Neural progenitor cell (in vitro differentiated cells): ENCODE measurements around the gene SLC37A1. TPM values are rescaled to one million over a fixed set of nuclear protein-coding genes. Genes with fewer than 3 reads are reported as not detected.

Experiments
- DNase-seq: peaks from one replicate; pipeline ENCODE4 v3.0.0-alpha.2; 2016; ENCODE audit warnings: low spot score
- H2AFZ ChIP-seq: fragments of 200-600 bp; sonication (generic); replicated peaks from 2 replicates; pipeline ENCODE4 v1.6.1; 2016; ENCODE audit warnings: antibody characterized with exemption
- H3F3A ChIP-seq: fragments of 200-600 bp; sonication (generic); 2 replicates; pipeline ENCODE4 v1.6.1; 2016; ENCODE audit warnings: antibody characterized with exemption, low read depth
- H3K27ac ChIP-seq: fragments of 200-600 bp; sonication (generic); 2 replicates; pipeline ENCODE4 v1.5.1; 2016; ENCODE audit warnings: mild to moderate bottlenecking
- H3K27me3 ChIP-seq: fragments of 200-600 bp; sonication (generic); 2 replicates; pipeline ENCODE4 v1.6.1; 2016; ENCODE audit warnings: mild to moderate bottlenecking, moderate library complexity
- H3K36me3 ChIP-seq: fragments of 200-600 bp; sonication (generic); 2 replicates; pipeline ENCODE4 v1.5.1; 2016
- H3K4me1 ChIP-seq: fragments of 200-600 bp; sonication (generic); 2 replicates; pipeline ENCODE4 v1.6.1; 2016; ENCODE audit warnings: mixed run types
- H3K4me2 ChIP-seq: fragments of 200-600 bp; sonication (generic); 2 replicates; pipeline ENCODE4 v1.6.1; 2016
- H3K4me3 ChIP-seq: fragments of 200-600 bp; sonication (generic); 2 replicates; pipeline ENCODE4 v1.5.1; 2016
- H3K79me2 ChIP-seq: fragments of 200-600 bp; sonication (generic); 2 replicates; pipeline ENCODE4 v1.6.1; 2016; ENCODE audit warnings: low read depth
- H3K9ac ChIP-seq: fragments of 200-600 bp; sonication (generic); 2 replicates; pipeline ENCODE4 v1.6.1; 2016
- H3K9me3 ChIP-seq: fragments of 200-600 bp; sonication (generic); 2 replicates; pipeline ENCODE4 v1.5.1; 2016; ENCODE audit warnings: low read depth
- H4K20me1 ChIP-seq: fragments of 200-600 bp; sonication (generic); 2 replicates; pipeline ENCODE4 v1.6.1; 2016; ENCODE audit warnings: low read depth
- H3K27ac Mint-ChIP-seq: 3 replicates; pipeline ENCODE4 v1.8.0; 2021; ENCODE audit warnings: mixed read lengths
- H3K27me3 Mint-ChIP-seq: 2 replicates; pipeline ENCODE4 v1.8.0; 2022; ENCODE audit warnings: low read depth, mild to moderate bottlenecking, inconsistent platforms, moderate library complexity, mixed read lengths; ENCODE audit not compliant: insufficient read depth
- H3K36me3 Mint-ChIP-seq: 3 replicates; pipeline ENCODE4 v1.8.0; 2021; ENCODE audit warnings: mixed read lengths
- H3K4me1 Mint-ChIP-seq: 3 replicates; pipeline ENCODE4 v1.8.0; 2021; ENCODE audit warnings: mixed read lengths
- H3K4me3 Mint-ChIP-seq: 3 replicates; pipeline ENCODE4 v1.8.0; 2021; ENCODE audit warnings: mild to moderate bottlenecking, moderate library complexity, mixed read lengths
- H3K9me3 Mint-ChIP-seq: 3 replicates; pipeline ENCODE4 v1.8.0; 2020; ENCODE audit warnings: mixed read lengths
- CTCF ChIP-seq: fragments of 200-600 bp; sonication (generic); IDR thresholded peaks from 2 replicates; pipeline ENCODE4 v1.5.1; 2017; ENCODE audit warnings: antibody characterized with exemption, mild to moderate bottlenecking
- EZH2 ChIP-seq: fragments of 200-600 bp; sonication (generic); IDR thresholded peaks from 2 replicates; pipeline ENCODE4 v1.6.1; 2017; ENCODE audit warnings: antibody characterized with exemption, mild to moderate bottlenecking, moderate library complexity
- EZH2phosphoT487 ChIP-seq: fragments of 200-600 bp; sonication (generic); IDR thresholded peaks from 2 replicates; pipeline ENCODE4 v1.6.1; 2017; ENCODE audit warnings: antibody characterized with exemption
- total RNA-seq: library from RNA; depleted of rRNA; stranded (reverse); fragments of >200 nt; gene quantifications from 2 replicates; pipeline ENCODE4 v1.2.3, GENCODE V29; 2015; ENCODE audit warnings: low replicate concordance

The SLC37A1 gene
- total RNA-seq, 1 donor from 2014 or later: 1.2 TPM

DNA sequence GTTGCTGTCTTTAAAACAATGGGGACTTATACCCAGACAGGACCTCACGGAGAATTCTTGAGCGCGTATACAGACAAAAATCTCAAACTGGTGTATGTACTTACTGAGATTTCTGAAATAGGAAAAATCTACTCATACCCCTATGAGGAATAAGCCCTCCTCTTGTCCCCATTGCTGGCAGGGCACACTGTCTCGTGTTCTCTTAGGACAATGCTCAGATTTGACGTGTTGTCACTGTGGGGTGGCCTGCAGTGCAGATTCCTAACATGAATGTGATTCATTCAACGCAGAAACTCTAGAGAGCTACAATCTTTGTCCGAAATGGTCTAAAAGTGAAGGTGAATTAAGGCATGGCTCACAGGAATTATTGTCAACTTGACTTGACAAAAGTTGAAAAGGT, 108.6 kb downstream of the SLC37A1 start:
- Mint-ChIP-seq H3K4me1 (peaks cover 48% of the 10 kb centered on the region), H3K4me3 (no peak overlapping the region), H3K9me3 (peaks cover 4% of the 10 kb centered on the region), H3K27ac (peak overlapping the region; percentile 53), H3K36me3 (no peaks in the 10 kb centered on the region), H3K27me3 (peaks cover 16% of the 10 kb centered on the region)
- no peaks in the 10 kb centered on the region for H3K9me3 ChIP-seq
- no peak for TF ChIP-seq EZH2
- TF ChIP-seq CTCF: no peak
- no peak for TF ChIP-seq EZH2phosphoT487
- H4K20me1 ChIP-seq: no peaks in the 10 kb centered on the region
- H3K36me3 ChIP-seq: no peaks in the 10 kb centered on the region
- H3K9ac ChIP-seq: no peak overlapping the region
- no peak for DNase-seq
- no peaks in the 10 kb centered on the region for H3F3A ChIP-seq
- no peaks in the 10 kb centered on the region for H3K79me2 ChIP-seq
- no peaks in the 10 kb centered on the region for H3K27me3 ChIP-seq
- H3K27ac ChIP-seq: no peak overlapping the region
- H3K4me2 ChIP-seq: no peak overlapping the region
- H3K4me3 ChIP-seq: no peak overlapping the region
- H3K4me1 ChIP-seq: peaks cover 15% of the 10 kb centered on the region
- no peak overlapping the region for H2AFZ ChIP-seq

GRCh38 chr21:42623694-42624093, 110.0 kb downstream of the SLC37A1 start:
- Mint-ChIP-seq H3K9me3 (peaks cover 4% of the 10 kb centered on the region), H3K27ac (peak overlapping the region; percentile 54), H3K27me3 (peaks cover 10% of the 10 kb centered on the region), H3K4me3 (no peak overlapping the region), H3K36me3 (no peaks in the 10 kb centered on the region), H3K4me1 (peaks cover 43% of the 10 kb centered on the region)
- Histone ChIP-seq H2AFZ (no peak overlapping the region), H3K9ac (no peak overlapping the region), H3K4me3 (no peak overlapping the region), H3F3A (no peaks in the 10 kb centered on the region), H3K36me3 (no peaks in the 10 kb centered on the region), H3K4me2 (no peak overlapping the region), H3K4me1 (peaks cover 15% of the 10 kb centered on the region), H3K9me3 (no peaks in the 10 kb centered on the region), H3K27ac (no peak overlapping the region), H3K27me3 (no peaks in the 10 kb centered on the region), H4K20me1 (no peaks in the 10 kb centered on the region), H3K79me2 (no peaks in the 10 kb centered on the region)
- DNase-seq: no peak
- TF ChIP-seq EZH2phosphoT487 (no peak), CTCF (no peak), EZH2 (no peak)

DNA sequence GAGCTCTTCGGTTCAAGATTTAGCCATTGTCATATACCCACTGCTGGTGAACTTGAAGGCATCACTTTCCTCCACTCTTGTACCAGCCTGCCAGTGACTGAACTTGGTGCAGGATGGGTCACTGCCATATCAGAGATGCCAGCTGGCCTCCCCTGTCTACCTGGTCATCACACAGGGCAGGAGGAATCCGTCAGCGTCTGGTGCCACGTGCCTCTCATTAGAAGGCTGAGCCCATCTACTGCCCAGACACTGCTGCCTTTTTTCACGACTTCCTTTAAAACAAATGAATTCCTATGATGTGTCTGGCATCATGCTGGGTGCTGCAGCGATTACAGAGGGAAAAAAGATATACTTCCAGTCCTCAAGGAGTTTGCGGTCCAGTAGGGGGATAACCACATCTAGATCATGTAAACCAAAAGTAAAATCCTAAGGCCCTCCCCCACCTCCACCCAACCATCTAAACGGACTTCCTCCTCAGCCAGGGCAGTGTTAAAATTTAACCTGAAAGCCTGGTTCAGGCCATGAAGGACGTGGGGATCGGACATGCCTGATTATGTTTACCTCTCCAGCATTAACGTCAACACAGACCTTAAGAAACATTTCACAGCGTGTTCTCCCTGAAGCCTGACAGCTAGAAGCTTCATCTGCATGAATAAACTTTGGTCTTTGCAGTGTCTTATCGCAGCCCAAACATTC, 110.6 kb downstream of the SLC37A1 start:
- H3K4me2 ChIP-seq: no peak overlapping the region
- no peak overlapping the region for H2AFZ ChIP-seq
- Mint-ChIP-seq H3K4me1 (peaks cover 40% of the 10 kb centered on the region), H3K27ac (peak overlapping the region; percentile 54), H3K36me3 (no peaks in the 10 kb centered on the region), H3K4me3 (no peak overlapping the region), H3K27me3 (peaks cover 10% of the 10 kb centered on the region), H3K9me3 (peaks cover 4% of the 10 kb centered on the region)
- no peaks in the 10 kb centered on the region for H3K79me2 ChIP-seq
- TF ChIP-seq EZH2phosphoT487 (no peak), CTCF (no peak), EZH2 (no peak)
- H3K4me3 ChIP-seq: no peak overlapping the region
- no peaks in the 10 kb centered on the region for H4K20me1 ChIP-seq
- H3K36me3 ChIP-seq: no peaks in the 10 kb centered on the region
- H3K27ac ChIP-seq: no peak overlapping the region
- DNase-seq: no peak
- no peaks in the 10 kb centered on the region for H3K27me3 ChIP-seq
- peaks cover 15% of the 10 kb centered on the region for H3K4me1 ChIP-seq
- no peaks in the 10 kb centered on the region for H3K9me3 ChIP-seq
- no peaks in the 10 kb centered on the region for H3F3A ChIP-seq
- H3K9ac ChIP-seq: no peak overlapping the region
